Ishikawa (cell line): ENCODE results near the gene OSBPL9.

Experiments used
- CEBPB ChIP-seq: IDR thresholded peaks from 2 replicates; pipeline ENCODE4 v1.6.1; 2012
- CREB1 ChIP-seq: IDR thresholded peaks from 2 replicates; pipeline ENCODE4 v1.6.1; 2012; ENCODE audit warnings: low read depth
- EP300 ChIP-seq: IDR thresholded peaks from 2 replicates; pipeline ENCODE4 v1.6.1; 2012; ENCODE audit warnings: borderline replicate concordance
- MAX ChIP-seq: IDR thresholded peaks from 2 replicates; pipeline ENCODE4 v1.6.1; 2012
- RAD21 ChIP-seq: IDR thresholded peaks from 2 replicates; pipeline ENCODE4 v1.6.1; 2012; ENCODE audit warnings: low read depth
- REST ChIP-seq: IDR thresholded peaks from 2 replicates; pipeline ENCODE4 v1.6.1; 2012; ENCODE audit warnings: low read depth, mild to moderate bottlenecking
- TAF1 ChIP-seq: IDR thresholded peaks from 2 replicates; pipeline ENCODE4 v1.6.1; 2012; ENCODE audit warnings: low read depth, mild to moderate bottlenecking
- ZBTB7A ChIP-seq: IDR thresholded peaks from 2 replicates; pipeline ENCODE4 v1.6.1; 2012; ENCODE audit warnings: low read depth

GRCh38 chr1:51753969-51754368, 137.1 kb downstream of the OSBPL9 start:
- TF ChIP-seq CEBPB, result no peak
- TF ChIP-seq CREB1, result no peak
- no peak for TF ChIP-seq MAX
- no peak for TF ChIP-seq RAD21
- TF ChIP-seq EP300, result no peak
- TF ChIP-seq TAF1, result no peak
- TF ChIP-seq REST, result no peak
- TF ChIP-seq ZBTB7A, result no peak
